Small intestine (tissue), 7 donors: ENCODE measurements around the gene RBBP8NL. TPM values are rescaled to one million over a fixed set of nuclear protein-coding genes. Genes with fewer than 3 reads are reported as not detected.

Experiments used
- DNase-seq, 2 donors: peaks; one replicate each; pipeline versions ENCODE4 v3.0.0 to v3.0.0-alpha.2; 2013
- FAIRE-seq: peaks from 2 replicates; lab custom pipeline; 2012; peaks lifted over from hg19 to GRCh38; lab: Jason Lieb, UNC
- H3K27ac ChIP-seq, 3 donors: one replicate each; pipeline ENCODE4 v1.5.1; 2013; ENCODE audit warnings: low read length in 2 of 3, mild to moderate bottlenecking in 2 of 3, control low read depth in 1 of 3, inconsistent platforms in 1 of 3, low read depth in 1 of 3, moderate library complexity in 1 of 3
- H3K27me3 ChIP-seq, 3 donors: one replicate each; pipeline ENCODE4 v1.6.1; 2013; ENCODE audit warnings: low read length in 3 of 3, inconsistent platforms in 1 of 3; ENCODE audit not compliant: control insufficient read depth in 3 of 3, insufficient read depth in 3 of 3
- H3K36me3 ChIP-seq, 3 donors: one replicate each; pipeline ENCODE4 v1.6.1; 2013; ENCODE audit warnings: low read length in 3 of 3, inconsistent platforms in 1 of 3, low read depth in 1 of 3, mild to moderate bottlenecking in 1 of 3, moderate library complexity in 1 of 3; ENCODE audit not compliant: control insufficient read depth in 3 of 3, insufficient read depth in 2 of 3
- H3K4me1 ChIP-seq, 3 donors: one replicate each; pipeline ENCODE4 v1.6.1; 2013; ENCODE audit warnings: low read length in 2 of 3, inconsistent platforms in 1 of 3, low read depth in 1 of 3, mild to moderate bottlenecking in 1 of 3, moderate library complexity in 1 of 3; ENCODE audit not compliant: control insufficient read depth in 3 of 3, insufficient read depth in 2 of 3
- H3K4me3 ChIP-seq, 3 donors: one replicate each; pipeline ENCODE4 v1.5.1; 2013; ENCODE audit warnings: low read length in 3 of 3, control low read depth in 1 of 3, inconsistent platforms in 1 of 3, low read depth in 1 of 3, mild to moderate bottlenecking in 1 of 3, moderate library complexity in 1 of 3
- H3K9me3 ChIP-seq, 2 donors: one replicate each; pipeline ENCODE4 v1.6.1; 2013; ENCODE audit warnings: low read depth in 1 of 2, low read length in 1 of 2; ENCODE audit not compliant: control insufficient read depth in 2 of 2, insufficient read depth in 1 of 2
- WGBS, 3 donors: extraction: QIAGEN DNeasy Blood & Tissue Kit; methylation state at CpG; one replicate each; pipeline ENCODE4 v1.1.7; 2013; 5-methylcytosine and 5-hydroxymethylcytosine counted together
- polyA plus RNA-seq, 4 donors: library from polyadenylated mRNA; stranded (reverse) in 3 of 4; unstranded in 1 of 4; fragments of 200-250 nt in 3 of 4; fragments of 120-200 nt in 1 of 4; gene quantifications; one replicate each; pipeline versions ENCODE4 v1.2.1 to v1.2.3, GENCODE V29; 2013
- donor health status: healthy with polysubstance abuse.
- donor health status: control.
- donor health status: control.
- donor health status: Bipolar disorder and iron deficiency.
- donor health status: healthy.

The RBBP8NL gene
- polyA plus RNA-seq, 4 donors, result 8.0 to 28.0 (median 13.5) TPM

DNA sequence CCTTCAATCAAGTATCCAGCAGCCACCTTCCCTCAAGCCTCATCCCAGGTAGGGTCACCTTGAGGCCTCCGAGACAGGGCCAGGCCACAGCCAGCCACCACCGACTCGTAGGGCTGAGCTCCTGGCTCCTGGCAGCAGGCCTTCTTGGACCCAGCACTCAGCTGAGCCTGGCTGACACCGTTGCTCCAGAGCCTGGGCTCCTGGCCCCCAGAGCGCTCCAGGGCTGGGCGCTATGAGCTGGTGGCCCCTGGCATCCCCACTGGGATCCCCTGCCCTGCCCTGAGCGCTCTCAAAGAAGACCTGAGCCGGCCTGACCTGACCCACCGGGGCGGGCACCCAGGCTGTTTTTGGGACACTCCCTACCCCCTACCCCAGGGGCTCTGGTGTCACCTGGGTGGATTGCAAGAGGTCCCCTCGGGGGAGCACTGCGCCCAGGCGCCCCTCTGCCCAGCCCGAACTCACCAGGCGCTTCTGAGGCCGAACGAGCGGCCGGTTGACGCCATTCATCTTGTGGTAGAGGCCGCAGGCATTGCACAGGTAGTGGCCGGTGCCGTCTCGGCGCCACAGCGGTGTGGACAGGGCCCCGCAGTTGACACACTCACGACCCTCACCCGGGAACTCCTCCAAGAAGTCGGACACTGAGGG, 45.7 kb upstream of the RBBP8NL start:
- peak overlapping the region; percentile 94 to 99 (median 96) for H3K27ac ChIP-seq
- peaks cover 0 to 29% (median 20%) of the 10 kb centered on the region in 3 donors for H3K27me3 ChIP-seq
- FAIRE-seq (no peak), DNase-seq (no peak)
- H3K4me1 ChIP-seq, result peaks cover 0 to 30% (median 0%) of the 10 kb centered on the region in 3 donors
- H3K4me3 ChIP-seq, result peak overlapping the region in 2 of 3 donors; percentile 63 to 91
- peaks cover 0 to 65% (median 0%) of the 10 kb centered on the region in 3 donors for H3K36me3 ChIP-seq
- 12 to 54% (median 42%) methylated on average over 30 of the region's 30 CpGs for WGBS, 3 donors
- H3K9me3 ChIP-seq, result no peaks in the 10 kb centered on the region

DNA sequence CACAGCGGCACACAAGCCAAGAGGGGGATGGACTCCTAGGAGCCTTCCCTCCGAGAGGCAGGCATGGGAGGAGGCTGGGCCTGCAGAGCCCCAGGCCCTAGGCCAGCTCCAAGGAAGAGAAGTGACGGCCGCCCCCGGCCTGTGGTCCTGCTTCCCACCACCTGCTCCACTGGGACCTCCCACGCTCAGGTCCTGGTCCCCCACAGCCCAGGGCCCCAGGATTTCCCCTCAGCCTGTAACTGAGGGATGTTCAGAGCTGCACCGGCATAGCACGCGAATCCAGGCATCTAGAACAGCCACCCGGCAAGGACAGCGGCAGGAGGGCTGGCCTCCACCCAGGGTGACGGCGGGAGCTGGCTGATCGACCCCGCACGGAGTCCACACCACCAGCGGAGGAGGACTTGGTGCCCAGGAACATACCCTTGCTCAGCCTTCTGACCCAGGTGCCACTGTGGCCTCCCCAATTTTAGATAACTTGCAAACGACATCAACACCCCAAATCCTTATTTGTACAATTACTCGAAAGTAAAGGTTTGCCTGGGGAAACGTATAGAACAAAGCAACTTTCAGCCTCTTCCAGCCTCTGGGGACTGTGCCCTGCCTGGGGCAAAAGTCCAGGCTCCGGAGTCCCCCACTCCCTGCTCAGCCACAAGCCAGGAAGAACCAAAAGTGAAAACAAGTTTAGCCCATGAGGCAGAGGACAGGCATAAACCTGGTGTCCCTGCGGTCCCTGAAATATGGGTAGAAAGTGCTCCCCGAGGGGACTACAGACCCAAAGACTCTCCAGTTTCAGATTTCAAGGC, 45.0 kb upstream of the RBBP8NL start:
- peak; percentile 91 to 92 for DNase-seq
- Histone ChIP-seq H3K9me3 (no peaks in the 10 kb centered on the region), H3K4me1 (peaks cover 0 to 30% (median 0%) of the 10 kb centered on the region in 3 donors), H3K36me3 (peaks cover 0 to 72% (median 0%) of the 10 kb centered on the region in 3 donors), H3K4me3 (peak overlapping the region in 2 of 3 donors; percentile 63 to 91), H3K27ac (peak overlapping the region; percentile 94 to 99 (median 96)), H3K27me3 (peaks cover 0 to 26% (median 13%) of the 10 kb centered on the region in 3 donors)
- WGBS, 3 donors, result 19 to 66% (median 51%) methylated on average over 22 to 23 of the region's 23 CpGs
- no peak for FAIRE-seq

DNA sequence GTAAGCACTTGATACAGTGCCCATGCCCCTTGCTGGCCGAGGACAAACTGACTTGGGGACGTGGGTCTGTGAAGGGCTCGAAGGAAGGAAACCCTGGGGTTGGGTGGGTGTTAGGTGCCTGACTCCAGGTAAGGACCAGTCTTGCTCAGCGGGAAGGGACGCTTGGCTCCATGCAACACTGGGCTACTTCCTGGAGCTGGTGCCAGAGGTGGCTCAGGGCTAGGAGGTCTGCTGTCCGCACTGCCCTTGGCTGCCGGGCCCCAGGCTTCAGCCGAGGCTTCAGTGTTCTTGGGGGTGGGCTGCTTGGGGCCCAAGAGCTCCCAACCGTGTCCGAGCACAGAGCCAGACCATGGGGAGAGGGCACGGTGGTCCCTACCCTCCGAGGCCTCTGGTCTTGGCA, 43.1 kb upstream of the RBBP8NL start:
- Histone ChIP-seq H3K27me3 (peaks cover 0 to 21% (median 5%) of the 10 kb centered on the region in 3 donors), H3K4me3 (no peak overlapping the region)
- FAIRE-seq, result no peak

DNA sequence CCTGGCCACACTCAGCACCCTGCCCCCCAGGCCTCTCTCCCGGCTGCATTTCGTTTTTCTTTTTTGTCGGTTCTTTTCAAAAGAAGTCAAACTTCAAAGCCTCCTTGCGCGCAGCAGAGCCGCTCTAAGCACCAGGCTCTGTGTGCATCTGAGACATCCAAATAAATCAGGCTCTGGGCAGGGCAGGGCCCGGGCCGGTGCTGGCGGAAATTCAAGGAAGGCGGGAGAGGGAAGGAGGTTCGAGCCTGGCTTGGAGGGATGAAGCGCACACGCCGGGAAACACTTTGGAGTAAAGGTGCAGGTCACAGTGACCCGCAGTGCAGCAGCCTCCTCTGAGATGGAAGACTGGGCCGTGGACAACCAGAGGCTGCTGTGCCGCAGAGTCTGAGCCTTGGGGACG, 42.7 kb upstream of the RBBP8NL start:
- Histone ChIP-seq H3K4me1 (peaks cover 0 to 30% (median 0%) of the 10 kb centered on the region in 3 donors), H3K27ac (no peak overlapping the region), H3K9me3 (no peaks in the 10 kb centered on the region), H3K27me3 (peaks cover 0 to 17% (median 4%) of the 10 kb centered on the region in 3 donors), H3K36me3 (peaks cover 0 to 95% (median under 1%) of the 10 kb centered on the region in 3 donors), H3K4me3 (no peak overlapping the region)
- 47 to 61% (median 59%) methylated on average over 18 of the region's 18 CpGs for WGBS, 3 donors
- DNase-seq (no peak), FAIRE-seq (no peak)

More for the DNA sequence above, 43.1 kb upstream of the RBBP8NL start:
- Histone ChIP-seq H3K9me3 (no peaks in the 10 kb centered on the region), H3K4me1 (peaks cover 0 to 30% (median 0%) of the 10 kb centered on the region in 3 donors), H3K36me3 (peaks cover 0 to 91% (median 0%) of the 10 kb centered on the region in 3 donors), H3K27ac (no peak overlapping the region)
- WGBS, 3 donors, result 63 to 72% (median 70%) methylated on average over 12 of the region's 12 CpGs
- DNase-seq, result no peak

DNA sequence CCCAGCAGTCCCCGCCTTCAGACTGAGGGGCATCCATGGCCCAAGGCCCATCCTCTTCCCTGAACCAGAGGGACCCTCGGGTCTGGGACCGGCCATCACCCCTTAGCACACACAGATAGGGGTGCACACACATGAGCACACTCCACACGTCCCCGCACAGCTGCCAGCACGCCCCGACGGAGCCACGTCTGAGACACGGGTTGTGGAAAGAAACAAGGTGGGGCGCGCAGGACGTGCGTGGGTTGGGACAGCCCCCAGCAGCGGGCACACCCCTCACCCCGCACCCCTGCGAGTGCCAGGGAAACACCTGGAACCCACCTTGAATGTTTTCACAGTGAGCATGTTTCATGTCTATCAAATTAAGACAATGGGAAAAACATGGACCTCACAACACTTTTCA, 42.0 kb upstream of the RBBP8NL start:
- Histone ChIP-seq H3K4me1 (peaks cover 0 to 34% (median 0%) of the 10 kb centered on the region in 3 donors), H3K9me3 (no peaks in the 10 kb centered on the region), H3K27me3 (peaks cover 0 to 13% (median 0%) of the 10 kb centered on the region in 3 donors), H3K4me3 (no peak overlapping the region), H3K36me3 (peaks cover 2 to 97% (median 4%) of the 10 kb centered on the region in 3 donors), H3K27ac (no peak overlapping the region)
- DNase-seq, result no peak
- no peak for FAIRE-seq
- WGBS, 3 donors, result 81 to 89% (median 84%) methylated on average over 17 of the region's 17 CpGs

DNA sequence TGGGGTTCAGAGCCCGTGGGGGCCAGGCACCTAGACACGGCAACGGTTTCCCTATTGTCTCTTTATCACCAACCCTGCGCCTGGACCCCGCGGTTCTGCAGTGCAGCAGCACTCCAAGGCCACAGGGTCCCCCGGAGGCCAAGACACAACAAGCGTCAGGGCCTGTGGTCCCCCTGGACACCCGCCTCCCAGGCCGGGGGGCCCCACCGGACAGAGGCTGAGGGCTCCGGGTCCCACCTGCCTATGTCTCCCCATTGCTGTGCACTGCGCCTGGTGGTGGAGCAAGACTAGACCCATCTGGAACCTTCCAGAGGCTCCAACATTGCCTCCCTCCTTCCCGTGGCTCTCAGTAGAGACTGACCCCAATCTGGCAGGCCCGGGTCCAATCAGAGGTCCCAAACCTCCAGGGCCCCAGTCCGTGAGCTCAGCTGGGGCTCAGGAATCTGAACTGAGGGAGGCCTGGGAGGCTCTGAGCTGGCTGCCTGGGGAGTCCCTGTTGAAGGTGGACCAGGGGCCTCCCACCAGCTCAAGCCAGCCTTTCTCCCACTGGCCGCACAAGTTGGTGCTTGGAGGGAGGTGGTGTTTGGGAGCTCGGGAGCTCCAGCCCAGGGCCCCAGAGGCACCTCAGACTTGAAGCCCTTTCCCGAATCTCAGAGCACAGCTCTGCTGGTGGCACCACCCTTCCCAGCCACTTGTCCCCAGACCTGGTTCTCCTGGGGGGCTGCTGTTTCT, 39.6 kb upstream of the RBBP8NL start:
- no peak for DNase-seq
- H3K27me3 ChIP-seq, result peaks cover 0 to 5% (median 0%) of the 10 kb centered on the region in 3 donors
- H3K36me3 ChIP-seq, result peaks cover 2 to 99% (median 4%) of the 10 kb centered on the region in 3 donors
- H3K9me3 ChIP-seq, result no peaks in the 10 kb centered on the region
- FAIRE-seq, result no peak
- no peak overlapping the region for H3K27ac ChIP-seq
- no peak overlapping the region for H3K4me3 ChIP-seq
- peaks cover 0 to 36% (median 0%) of the 10 kb centered on the region in 3 donors for H3K4me1 ChIP-seq
- 85 to 88% (median 86%) methylated on average over 17 to 19 of the region's 19 CpGs for WGBS, 3 donors

DNA sequence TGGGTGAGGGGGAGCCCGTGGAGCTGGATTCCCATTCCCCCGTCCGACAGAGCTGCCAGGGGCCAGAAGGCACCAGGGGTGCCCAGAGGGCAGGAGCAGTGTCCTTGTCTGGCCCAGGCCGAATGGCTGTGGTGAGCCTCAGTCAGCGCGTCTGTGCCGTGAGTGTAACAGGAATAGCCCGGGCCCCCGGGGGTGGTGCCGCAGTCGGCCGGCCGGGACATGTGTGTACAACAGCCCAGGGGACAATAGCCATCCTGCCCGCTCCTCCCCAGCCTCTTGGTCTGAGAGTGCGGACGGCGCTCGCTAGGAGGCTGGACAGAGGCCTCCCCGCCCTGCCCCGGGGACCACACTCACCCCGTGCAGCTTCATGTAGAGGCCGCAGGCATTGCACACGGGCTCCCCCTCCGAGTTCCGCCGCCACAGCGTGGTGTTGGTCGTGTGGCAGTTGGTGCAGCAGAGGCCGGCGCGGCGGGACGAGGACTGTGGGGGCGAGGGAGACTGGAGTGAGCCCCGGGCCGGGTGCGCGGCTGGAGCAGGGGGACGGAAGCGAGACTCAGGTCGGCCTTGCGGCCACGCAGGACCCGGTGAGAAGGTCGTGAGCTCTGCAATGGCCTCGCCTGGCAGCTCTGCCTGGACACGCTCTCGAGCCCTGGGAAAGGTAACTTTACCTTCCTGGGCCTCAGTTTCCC, 38.9 kb upstream of the RBBP8NL start:
- H3K4me3 ChIP-seq, result no peak overlapping the region
- no peaks in the 10 kb centered on the region for H3K9me3 ChIP-seq
- no peak for FAIRE-seq
- H3K36me3 ChIP-seq, result peaks cover 2 to 93% (median 4%) of the 10 kb centered on the region in 3 donors
- peaks cover 0 to 39% (median 0%) of the 10 kb centered on the region in 3 donors for H3K4me1 ChIP-seq
- peaks cover 0 to 5% (median 0%) of the 10 kb centered on the region in 3 donors for H3K27me3 ChIP-seq
- no peak overlapping the region for H3K27ac ChIP-seq
- 84 to 89% (median 86%) methylated on average over 40 to 48 of the region's 48 CpGs for WGBS, 3 donors
- DNase-seq, result no peak
